ENCODE results near the gene PLAGL1. TPM values are rescaled to one million over a fixed set of nuclear protein-coding genes. Genes with fewer than 3 reads are reported as not detected.

The PLAGL1 gene
- total and polyA plus RNA-seq, 2 of the 8 experiments (the other 6 are each of a cell fraction or from before 2014, with no cell fraction given): 0.94 to 1.1 TPM

- no peak overlapping the region for H4K91ac ChIP-seq (replicated peaks; ENCODE audit: insufficient read length, low read length)
- H3K56ac ChIP-seq (replicated peaks; ENCODE audit: insufficient read length, low read depth, low read length): no peak overlapping the region
- H3K4me3 ChIP-seq (ENCODE audit: extremely low read depth in 1 of 4, insufficient read depth in 2 of 4, low read depth in 3 of 4, low read length in 4 of 4): no peak overlapping the region
- no peaks in the 10 kb centered on the region for H3K9me3 ChIP-seq (ENCODE audit: insufficient read depth in 2 of 2, low read depth in 1 of 2, low read length in 1 of 2)
- H3K4me1 ChIP-seq (replicated peaks in 1 of 4; ENCODE audit: control insufficient read depth in 3 of 4, insufficient read depth in 4 of 4, low read length in 3 of 4): no peaks in the 10 kb centered on the region
- H3K9ac ChIP-seq (replicated peaks in 1 of 4; ENCODE audit: extremely low read depth in 1 of 4, low read depth in 3 of 4, low read length in 3 of 4): no peak overlapping the region
- CTCF ChIA-PET (ENCODE audit: partially characterized antibody): interaction anchor here (1.0 kb wide), 1 partner anchor 13 kb away, joined by 3 read pairs; no protein-coding TSS in a partner anchor
- no peak overlapping the region for H4K5ac ChIP-seq (ENCODE audit: insufficient read length, low read depth, low read length)
- H2AK5ac ChIP-seq (ENCODE audit: low read depth, low read length): no peak overlapping the region
- H2BK5ac ChIP-seq (ENCODE audit: low read depth, low read length): no peak overlapping the region
- no peak overlapping the region for H3K23ac ChIP-seq (ENCODE audit: insufficient read length)
- 80% methylated on average over 3 of the region's 3 CpGs; no CpG with 5 or more reads in 1 of the 2 experiments for WGBS, 2 experiments (ENCODE audit: extremely low coverage in 1 of 2, insufficient coverage in 1 of 2, insufficient read length in 1 of 2, insufficient replicate concordance in 2 of 2, low coverage in 1 of 2, low lambda C conversion rate in 2 of 2, missing lambda C conversion rate in 1 of 2)
- POLR2A ChIA-PET (ENCODE audit: partially characterized antibody): interaction anchor here (1.2 kb wide), 1 partner anchor 10 kb away, joined by 5 read pairs; no protein-coding TSS in a partner anchor
- peaks cover 0 to 1% (median 0%) of the 10 kb centered on the region in 4 experiments; a peak in 1 of 7 replicates for H3K27me3 ChIP-seq (replicated peaks in 1 of 4; ENCODE audit: control insufficient read depth in 3 of 4, extremely low read depth in 1 of 4, insufficient read depth in 3 of 4, low read length in 3 of 4)
- H2BK20ac ChIP-seq (ENCODE audit: low read length): no peak overlapping the region
- H3K18ac ChIP-seq (ENCODE audit: extremely low read depth, low read length): no peak overlapping the region
- no peak overlapping the region for H3K4me2 ChIP-seq (ENCODE audit: insufficient read depth in 1 of 2, low read depth in 2 of 2, low read length in 2 of 2)
- H2BK12ac ChIP-seq (ENCODE audit: low read depth, low read length): no peak overlapping the region
- no peak overlapping the region for H3K27ac ChIP-seq (ENCODE audit: low read depth, low read length)
- H4K8ac ChIP-seq (ENCODE audit: extremely low read depth, insufficient read depth, low read length): no peak overlapping the region
- no peaks in the 10 kb centered on the region for H3K79me2 ChIP-seq (ENCODE audit: control insufficient read depth in 1 of 2, insufficient read depth in 2 of 2, low read length in 2 of 2)
- no peaks in the 10 kb centered on the region for H3K36me3 ChIP-seq (ENCODE audit: control insufficient read depth in 2 of 4, insufficient read depth in 4 of 4, low read length in 3 of 4)
- no peak overlapping the region for H2BK120ac ChIP-seq (replicated peaks; ENCODE audit: low read depth, low read length)
- no peak overlapping the region for H3K4ac ChIP-seq (replicated peaks; ENCODE audit: insufficient read length, low read depth, low read length)
- no peak overlapping the region for H2BK15ac ChIP-seq (ENCODE audit: low read length)
- H3K23me2 ChIP-seq (ENCODE audit: low read depth, low read length): no peaks in the 10 kb centered on the region
- H3K79me1 ChIP-seq (ENCODE audit: low read depth, low read length): no peaks in the 10 kb centered on the region
- DNase-seq (ENCODE audit: low read depth in 1 of 2, low spot score in 2 of 2): no peak
- no peak for FAIRE-seq
- no peaks in the 10 kb centered on the region for H4K20me1 ChIP-seq (replicated peaks in 1 of 2; ENCODE audit: control insufficient read depth in 1 of 2, insufficient read depth in 2 of 2, low read length in 2 of 2)
- no peak overlapping the region for H2AFZ ChIP-seq (ENCODE audit: low read length)
- H3K14ac ChIP-seq (ENCODE audit: insufficient read length): no peak overlapping the region
- TF ChIP-seq EZH2 (IDR thresholded peaks at IDR 0.05; ENCODE audit: low read depth, low read length, severe bottlenecking) (no peak), SIRT6 (IDR thresholded peaks at IDR 0.05; ENCODE audit: low read length) (no peak), CREB1 (IDR thresholded peaks at IDR 0.05) (no peak), SP1 (IDR thresholded peaks at IDR 0.05; ENCODE audit: low read depth, low read length) (no peak), NANOG (IDR thresholded peaks at IDR 0.05; ENCODE audit: insufficient read depth, low read depth, low read length, poor library complexity, severe bottlenecking) (no peak), NRF1 (IDR thresholded peaks at IDR 0.05; ENCODE audit: low read depth, low read length) (no peak), SP4 (IDR thresholded peaks at IDR 0.05; ENCODE audit: low read length) (no peak), TBP (IDR thresholded peaks at IDR 0.05; ENCODE audit: low read depth, low read length) (no peak), ATF3 (IDR thresholded peaks at IDR 0.05; ENCODE audit: insufficient read depth, low read depth, low read length) (no peak), RBBP5 (IDR thresholded peaks at IDR 0.05; ENCODE audit: borderline replicate concordance, low read depth, low read length) (no peak), SP2 (IDR thresholded peaks at IDR 0.05; ENCODE audit: low read length) (no peak), CEBPB (IDR thresholded peaks at IDR 0.05; ENCODE audit: low read depth, low read length) (no peak), CTBP2 (IDR thresholded peaks at IDR 0.05; ENCODE audit: borderline replicate concordance, insufficient read depth, insufficient read length, low read length) (no peak)
- TF ChIP-seq, protein P1, sequence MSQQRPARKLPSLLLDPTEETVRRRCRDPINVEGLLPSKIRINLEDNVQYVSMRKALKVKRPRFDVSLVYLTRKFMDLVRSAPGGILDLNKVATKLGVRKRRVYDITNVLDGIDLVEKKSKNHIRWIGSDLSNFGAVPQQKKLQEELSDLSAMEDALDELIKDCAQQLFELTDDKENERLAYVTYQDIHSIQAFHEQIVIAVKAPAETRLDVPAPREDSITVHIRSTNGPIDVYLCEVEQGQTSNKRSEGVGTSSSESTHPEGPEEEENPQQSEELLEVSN (IDR thresholded peaks at IDR 0.05): no peak
Measured at GRCh38 chr6:144053601-144054000, 45.5 kb upstream of the PLAGL1 start.
